Duodenal mucosa (tissue), 2 donors: ENCODE measurements around the gene KPNA3.
"Not testable (repeated sequence)": the region's sequence is repeated elsewhere in the genome, so short reads cannot be mapped to it uniquely, and the experiment has no call there.

Experiments used
- H3K27ac ChIP-seq: one replicate; pipeline ENCODE4 v1.7.0; 2013; ENCODE audit warnings: low read depth, low read length
- H3K27me3 ChIP-seq, 2 donors: one replicate each; pipeline ENCODE4 v1.7.0; 2013; ENCODE audit warnings: low read length in 2 of 2, control low read depth in 1 of 2; ENCODE audit not compliant: insufficient read depth in 2 of 2, control insufficient read depth in 1 of 2
- H3K36me3 ChIP-seq, 2 donors: one replicate each; pipeline ENCODE4 v1.7.0; 2013; ENCODE audit warnings: low read length in 2 of 2, control low read depth in 1 of 2; ENCODE audit not compliant: insufficient read depth in 2 of 2, control insufficient read depth in 1 of 2
- H3K4me1 ChIP-seq, 2 donors: one replicate each; pipeline ENCODE4 v1.7.0; 2013; ENCODE audit warnings: low read length in 2 of 2, control low read depth in 1 of 2; ENCODE audit not compliant: insufficient read depth in 2 of 2, control insufficient read depth in 1 of 2
- H3K4me3 ChIP-seq, 2 donors: one replicate each; pipeline ENCODE4 v1.7.0; 2013; ENCODE audit warnings: low read length in 2 of 2, low read depth in 1 of 2
- H3K9ac ChIP-seq, 2 donors: one replicate each; pipeline ENCODE4 v1.7.0; 2013; ENCODE audit warnings: low read length in 2 of 2, low read depth in 1 of 2
- H3K9me3 ChIP-seq, 2 donors: one replicate each; pipeline ENCODE4 v1.7.0; 2013; ENCODE audit warnings: low read length in 2 of 2, control low read depth in 1 of 2; ENCODE audit not compliant: control insufficient read depth in 1 of 2

KPNA3 gene

GRCh38 chr13:49716615-49717014, 75.9 kb downstream of the KPNA3 start:
- no peak overlapping the region for H3K9ac ChIP-seq
- H3K27ac ChIP-seq = no peak overlapping the region
- peaks cover 26 to 36% of the 10 kb centered on the region in 2 donors for H3K36me3 ChIP-seq
- H3K9me3 ChIP-seq = peaks cover 0 to 12% of the 10 kb centered on the region in 2 donors
- H3K4me3 ChIP-seq = no peak overlapping the region
- H3K4me1 ChIP-seq = no peaks in the 10 kb centered on the region
- H3K27me3 ChIP-seq = no peaks in the 10 kb centered on the region

- Histone ChIP-seq H3K36me3 (peaks cover 24 to 25% of the 10 kb centered on the region in 2 donors), H3K9ac (no peak overlapping the region), H3K27me3 (no peaks in the 10 kb centered on the region), H3K4me1 (peaks cover 0 to 6% of the 10 kb centered on the region in 2 donors), H3K9me3 (peaks cover 0 to 12% of the 10 kb centered on the region in 2 donors), H3K4me3 (no peak overlapping the region), H3K27ac (no peak overlapping the region)
Measured at GRCh38 chr13:49714757-49715156, 77.7 kb downstream of the KPNA3 start.

- H3K27ac ChIP-seq = no peak overlapping the region
- H3K4me1 ChIP-seq = peaks cover 0 to 6% of the 10 kb centered on the region in 2 donors
- no peaks in the 10 kb centered on the region for H3K27me3 ChIP-seq
- H3K9me3 ChIP-seq = peaks cover 0 to 12% of the 10 kb centered on the region in 2 donors
- H3K9ac ChIP-seq = no peak overlapping the region
- H3K36me3 ChIP-seq = peaks cover 8 to 16% of the 10 kb centered on the region in 2 donors
- no peak overlapping the region for H3K4me3 ChIP-seq
Measured at GRCh38 chr13:49711218-49711863, 81.1 kb downstream of the KPNA3 start.

GRCh38 chr13:49704264-49704663, 88.2 kb downstream of the KPNA3 start:
- H3K9ac ChIP-seq, H3K9me3 ChIP-seq, H3K4me1 ChIP-seq, H3K4me3 ChIP-seq, H3K27ac ChIP-seq, H3K27me3 ChIP-seq: not testable (repeated sequence)
- H3K36me3 ChIP-seq = peaks cover 11 to 27% of the 10 kb centered on the region in 2 donors

- Histone ChIP-seq H3K36me3 (peaks cover 5 to 23% of the 10 kb centered on the region in 2 donors), H3K27me3 (no peaks in the 10 kb centered on the region), H3K9ac (no peak overlapping the region), H3K9me3 (no peaks in the 10 kb centered on the region), H3K4me3 (no peak overlapping the region), H3K4me1 (no peaks in the 10 kb centered on the region), H3K27ac (no peak overlapping the region)
Measured at GRCh38 chr13:49701491-49701890, 91.0 kb downstream of the KPNA3 start.

GRCh38 chr13:49697468-49697867, 95.0 kb downstream of the KPNA3 start:
- H3K9ac ChIP-seq = no peak overlapping the region
- no peaks in the 10 kb centered on the region for H3K27me3 ChIP-seq
- peaks cover 5 to 15% of the 10 kb centered on the region in 2 donors for H3K36me3 ChIP-seq
- H3K4me1 ChIP-seq = no peaks in the 10 kb centered on the region
- H3K9me3 ChIP-seq = no peaks in the 10 kb centered on the region
- no peak overlapping the region for H3K27ac ChIP-seq
- H3K4me3 ChIP-seq = no peak overlapping the region

- Histone ChIP-seq H3K36me3 (peaks cover 0 to 4% of the 10 kb centered on the region in 2 donors), H3K4me1 (peaks cover 0 to 8% of the 10 kb centered on the region in 2 donors), H3K4me3 (no peak overlapping the region), H3K9ac (no peak overlapping the region), H3K27ac (no peak overlapping the region), H3K9me3 (no peaks in the 10 kb centered on the region), H3K27me3 (no peaks in the 10 kb centered on the region)
Measured at GRCh38 chr13:49694446-49694845, 98.0 kb downstream of the KPNA3 start.

GRCh38 chr13:49693877-49694276, 98.6 kb downstream of the KPNA3 start:
- no peak overlapping the region for H3K4me3 ChIP-seq
- no peak overlapping the region for H3K27ac ChIP-seq
- no peaks in the 10 kb centered on the region for H3K27me3 ChIP-seq
- peaks cover 0 to 4% of the 10 kb centered on the region in 2 donors for H3K36me3 ChIP-seq
- H3K4me1 ChIP-seq = peaks cover 0 to 8% of the 10 kb centered on the region in 2 donors
- no peak overlapping the region for H3K9ac ChIP-seq
- no peaks in the 10 kb centered on the region for H3K9me3 ChIP-seq

- no peak overlapping the region for H3K4me3 ChIP-seq
- peaks cover 0 to 8% of the 10 kb centered on the region in 2 donors for H3K4me1 ChIP-seq
- no peak overlapping the region for H3K9ac ChIP-seq
- no peaks in the 10 kb centered on the region for H3K9me3 ChIP-seq
- no peak overlapping the region for H3K27ac ChIP-seq
- peaks cover 0 to 4% of the 10 kb centered on the region in 2 donors for H3K36me3 ChIP-seq
- no peaks in the 10 kb centered on the region for H3K27me3 ChIP-seq
Measured at GRCh38 chr13:49693191-49693733, 99.2 kb downstream of the KPNA3 start.

- H3K27me3 ChIP-seq = no peaks in the 10 kb centered on the region
Measured at GRCh38 chr13:49690995-49691784, 101.3 kb downstream of the KPNA3 start, which contains the start of gene EBPL. Gene EBPL, minus strand, starts transcription at chr13:49691486. Its CDS starts 62 bp downstream, at chr13:49691424.

More at GRCh38 chr13:49690995-49691784, 101.3 kb downstream of the KPNA3 start, which contains the start of gene EBPL:
- H3K36me3 ChIP-seq = peaks cover 0 to 9% of the 10 kb centered on the region in 2 donors
- peak within 1 kb of the TSS; percentile 10 to 62 for H3K9ac ChIP-seq
- peak within 1 kb of the TSS; percentile 86 for H3K27ac ChIP-seq
- peak within 1 kb of the TSS; percentile 70 to 83 for H3K4me3 ChIP-seq
- peaks cover 0 to 8% of the 10 kb centered on the region in 2 donors for H3K4me1 ChIP-seq
- no peaks in the 10 kb centered on the region for H3K9me3 ChIP-seq
